ENCODE data around the gene SMARCC2. TPM values are rescaled to one million over a fixed set of nuclear protein-coding genes. Genes with fewer than 3 reads are reported as not detected.
"Not testable (repeated sequence)": the region's sequence is repeated elsewhere in the genome, so short reads cannot be mapped to it uniquely, and the experiment has no call there.

SMARCC2 gene
- total RNA-seq, 1 experiment from 2014 or later = 150 TPM

GRCh38 chr12:56158029-56158925 lies 31.0 kb downstream of the SMARCC2 start, which contains the start of gene MYL6:
MYL6 (plus strand) TSS chr12:56158359; CDS start chr12:56158402, 43 bp downstream.
- H3K4me3 Mint-ChIP-seq (ENCODE audit: low read depth, unreplicated experiment) = peak within 1 kb of the TSS; percentile 98
- H3K4me1 Mint-ChIP-seq (ENCODE audit: low read depth, unreplicated experiment) = peaks cover 32% of the 10 kb centered on the region
- peak within 1 kb of the TSS; percentile 100 for H3K27ac Mint-ChIP-seq (ENCODE audit: unreplicated experiment)
- BruUV-seq (replicated peaks) = no TSS peak
- H3K36me3 Mint-ChIP-seq (ENCODE audit: insufficient read depth, unreplicated experiment) = peaks cover 79% of the 10 kb centered on the region
- TF ChIP-seq CTCF (IDR thresholded peaks at IDR 0.05; ENCODE audit: unreplicated experiment) = no peak
- intact Hi-C loops (cut with micrococcal nuclease; ENCODE audit: unreplicated experiment) = loop anchor here (2.0 to 5.0 kb wide), 2 partner anchors 31 to 41 kb away; partner anchors contain the start of genes RPL41 and ZC3H10
- no peaks in the 10 kb centered on the region for H3K9me3 Mint-ChIP-seq (ENCODE audit: low read depth, unreplicated experiment)
- H3K27me3 Mint-ChIP-seq (ENCODE audit: unreplicated experiment) = no peaks in the 10 kb centered on the region
- peak; percentile 96 for DNase-seq
- CTCF ChIA-PET = interaction anchor here (0.6 to 1.6 kb wide), 9 partner anchors 10 to 210 kb away, joined by 3 to 11 read pairs (median 3); partner anchors contain the start of genes ESYT1, SMARCC2 and ZC3H10

- peak overlapping the region; percentile 98 for H3K4me3 Mint-ChIP-seq (ENCODE audit: low read depth, unreplicated experiment)
- H3K27me3 Mint-ChIP-seq (ENCODE audit: unreplicated experiment) = no peaks in the 10 kb centered on the region
- peak; percentile 84 for DNase-seq
- H3K27ac Mint-ChIP-seq (ENCODE audit: unreplicated experiment) = peak overlapping the region; percentile 100
- peaks cover 79% of the 10 kb centered on the region for H3K36me3 Mint-ChIP-seq (ENCODE audit: insufficient read depth, unreplicated experiment)
- TSS peak; percentile 24 for BruUV-seq (replicated peaks)
- no peaks in the 10 kb centered on the region for H3K9me3 Mint-ChIP-seq (ENCODE audit: low read depth, unreplicated experiment)
- intact Hi-C loops (cut with micrococcal nuclease; ENCODE audit: unreplicated experiment) = loop anchor here (2.0 to 5.0 kb wide), 2 partner anchors 31 to 40 kb away; partner anchors contain the start of genes RPL41 and ZC3H10
- peak; percentile 50 for TF ChIP-seq CTCF (IDR thresholded peaks at IDR 0.05; ENCODE audit: unreplicated experiment)
- CTCF ChIA-PET = interaction anchor here (0.6 to 1.6 kb wide), 5 partner anchors 18 to 209 kb away, joined by 3 to 7 read pairs (median 3); partner anchors contain the start of genes ESYT1 and ZC3H10
- peaks cover 32% of the 10 kb centered on the region for H3K4me1 Mint-ChIP-seq (ENCODE audit: low read depth, unreplicated experiment)
Measured at GRCh38 chr12:56157201-56158028, 31.9 kb downstream of the SMARCC2 start.

GRCh38 chr12:56156464-56157200 lies 32.7 kb downstream of the SMARCC2 start:
- Mint-ChIP-seq H3K4me1 (ENCODE audit: low read depth, unreplicated experiment) (peaks cover 34% of the 10 kb centered on the region), H3K27ac (ENCODE audit: unreplicated experiment) (peak overlapping the region; percentile 100), H3K4me3 (ENCODE audit: low read depth, unreplicated experiment) (peak overlapping the region; percentile 98), H3K36me3 (ENCODE audit: insufficient read depth, unreplicated experiment) (peaks cover 79% of the 10 kb centered on the region)
- DNase-seq; H3K9me3 Mint-ChIP-seq (ENCODE audit: low read depth, unreplicated experiment); CTCF ChIA-PET; H3K27me3 Mint-ChIP-seq (ENCODE audit: unreplicated experiment); BruUV-seq (replicated peaks): not testable (repeated sequence)
- intact Hi-C loops (cut with micrococcal nuclease; ENCODE audit: unreplicated experiment) = loop anchor here (5.0 kb wide), 1 partner anchor 39 kb away; the partner anchor contains the start of genes RPL41 and ZC3H10

- H3K4me1 Mint-ChIP-seq (ENCODE audit: low read depth, unreplicated experiment) = peaks cover 33% of the 10 kb centered on the region
- no TSS peak for BruUV-seq (replicated peaks)
- no peak overlapping the region for H3K4me3 Mint-ChIP-seq (ENCODE audit: low read depth, unreplicated experiment)
- peaks cover 76% of the 10 kb centered on the region for H3K36me3 Mint-ChIP-seq (ENCODE audit: insufficient read depth, unreplicated experiment)
- CTCF ChIA-PET = no interaction called here
- DNase-seq = no peak
- no peak for TF ChIP-seq CTCF (IDR thresholded peaks at IDR 0.05; ENCODE audit: unreplicated experiment)
- H3K27me3 Mint-ChIP-seq (ENCODE audit: unreplicated experiment) = no peaks in the 10 kb centered on the region
- H3K27ac Mint-ChIP-seq (ENCODE audit: unreplicated experiment) = no peak overlapping the region
- intact Hi-C loops (cut with micrococcal nuclease; ENCODE audit: unreplicated experiment) = loop anchor here (5.0 kb wide), 1 partner anchor 38 kb away; the partner anchor contains the start of genes RPL41 and ZC3H10
- H3K9me3 Mint-ChIP-seq (ENCODE audit: low read depth, unreplicated experiment) = no peaks in the 10 kb centered on the region
Measured at GRCh38 chr12:56155256-56155845, 33.9 kb downstream of the SMARCC2 start.
